H9 (cell line): Measurements from ENCODE around the gene FBXL19. TPM values are rescaled to one million over a fixed set of nuclear protein-coding genes. Genes with fewer than 3 reads are reported as not detected.

ENCODE experiments used
- DNase-seq: peaks from one replicate; pipeline ENCODE4 v3.0.0-alpha.2; 2017
- H2AFZ ChIP-seq: one replicate; pipeline ENCODE4 v1.6.1; 2013; ENCODE audit warnings: mild to moderate bottlenecking, low read length, control low read depth, moderate library complexity
- H2AK5ac ChIP-seq: 2 replicates; pipeline ENCODE4 v1.6.1; 2013; ENCODE audit warnings: low read length, control low read depth, mixed read lengths; ENCODE audit not compliant: insufficient read length
- H2BK120ac ChIP-seq: one replicate; pipeline ENCODE4 v1.6.1; 2013; ENCODE audit warnings: low read depth, mild to moderate bottlenecking, low read length, control low read depth, inconsistent platforms; ENCODE audit not compliant: poor library complexity, severe bottlenecking
- H2BK12ac ChIP-seq: 2 replicates; pipeline ENCODE4 v1.6.1; 2013; ENCODE audit warnings: low read length, control low read depth, mixed read lengths, low read depth; ENCODE audit not compliant: insufficient read length
- H2BK15ac ChIP-seq: 2 replicates; pipeline ENCODE4 v1.6.1; 2013; ENCODE audit warnings: low read depth, low read length, control low read depth
- H2BK20ac ChIP-seq: one replicate; pipeline ENCODE4 v1.6.1; 2013; ENCODE audit warnings: low read depth, mild to moderate bottlenecking, low read length, control low read depth, inconsistent platforms; ENCODE audit not compliant: poor library complexity, severe bottlenecking
- H2BK5ac ChIP-seq: 2 replicates; pipeline ENCODE4 v1.6.1; 2013; ENCODE audit warnings: low read length, control low read depth, mixed read lengths; ENCODE audit not compliant: insufficient read length
- H3K14ac ChIP-seq: 2 replicates; pipeline ENCODE4 v1.6.1; 2013; ENCODE audit warnings: low read length, control low read depth; ENCODE audit not compliant: insufficient read depth
- H3K18ac ChIP-seq: 2 replicates; pipeline ENCODE4 v1.6.1; 2013; ENCODE audit warnings: low read depth, mild to moderate bottlenecking, mixed read lengths, low read length, control low read depth; ENCODE audit not compliant: insufficient read length
- H3K23ac ChIP-seq: 2 replicates; pipeline ENCODE4 v1.6.1; 2013; ENCODE audit warnings: low read length, control low read depth, mixed read lengths, low read depth; ENCODE audit not compliant: insufficient read length
- H3K23me2 ChIP-seq: 2 replicates; pipeline ENCODE4 v1.6.1; 2013; ENCODE audit warnings: low read depth, mild to moderate bottlenecking, mixed read lengths, low read length, control low read depth; ENCODE audit not compliant: insufficient read length, poor library complexity, severe bottlenecking
- H3K27ac ChIP-seq: 2 replicates; pipeline ENCODE4 v1.5.1; 2013; ENCODE audit warnings: low read length, control low read depth, mixed read lengths, low read depth; ENCODE audit not compliant: insufficient read length
- H3K27me3 ChIP-seq: 2 replicates; pipeline ENCODE4 v1.6.1; 2013; ENCODE audit warnings: low read length, control low read depth, inconsistent platforms; ENCODE audit not compliant: insufficient read depth
- H3K4ac ChIP-seq: 2 replicates; pipeline ENCODE4 v1.6.1; 2013; ENCODE audit warnings: low read depth, mild to moderate bottlenecking, control low read depth, inconsistent platforms, low read length, moderate library complexity
- H3K4me1 ChIP-seq: 2 replicates; pipeline ENCODE4 v1.6.1; 2013; ENCODE audit warnings: low read length, control low read depth, inconsistent platforms; ENCODE audit not compliant: insufficient read depth
- H3K4me2 ChIP-seq: 2 replicates; pipeline ENCODE4 v1.6.1; 2013; ENCODE audit warnings: low read length, control low read depth, mixed read lengths; ENCODE audit not compliant: insufficient read length, insufficient read depth
- H3K56ac ChIP-seq: 2 replicates; pipeline ENCODE4 v1.6.1; 2013; ENCODE audit warnings: low read depth, mild to moderate bottlenecking, mixed read lengths, low read length, control low read depth; ENCODE audit not compliant: insufficient read length
- H3K79me1 ChIP-seq: 2 replicates; pipeline ENCODE4 v1.6.1; 2013; ENCODE audit warnings: low read depth, mild to moderate bottlenecking, moderate library complexity, low read length, control low read depth, inconsistent platforms; ENCODE audit not compliant: insufficient read depth, poor library complexity, severe bottlenecking
- H3K79me2 ChIP-seq: 2 replicates; pipeline ENCODE4 v1.6.1; 2013; ENCODE audit warnings: low read length, control low read depth, inconsistent platforms; ENCODE audit not compliant: insufficient read depth
- H3K9ac ChIP-seq: 2 replicates; pipeline ENCODE4 v1.6.1; 2013; ENCODE audit warnings: low read length, control low read depth, mixed read lengths; ENCODE audit not compliant: insufficient read length; ENCODE audit errors: extremely low read depth
- H3K9me3 ChIP-seq: one replicate; pipeline ENCODE4 v1.6.1; 2013; ENCODE audit warnings: low read depth, low read length, inconsistent platforms; ENCODE audit not compliant: control insufficient read depth
- H3T11ph ChIP-seq: one replicate; pipeline ENCODE4 v1.6.1; 2013; ENCODE audit warnings: mild to moderate bottlenecking, low read length, control low read depth, inconsistent platforms
- H4K20me1 ChIP-seq: one replicate; pipeline ENCODE4 v1.6.1; 2013; ENCODE audit not compliant: control insufficient read depth, insufficient read length, insufficient read depth
- H4K5ac ChIP-seq: 2 replicates; pipeline ENCODE4 v1.6.1; 2013; ENCODE audit warnings: low read depth, mild to moderate bottlenecking, mixed read lengths, low read length, control low read depth; ENCODE audit not compliant: insufficient read length
- H4K8ac ChIP-seq: replicated peaks from 2 replicates; pipeline ENCODE4 v1.6.1; 2013; ENCODE audit warnings: low read length, control low read depth, mixed read lengths, low read depth; ENCODE audit not compliant: insufficient read length
- H4K91ac ChIP-seq: 2 replicates; pipeline ENCODE4 v1.6.1; 2013; ENCODE audit warnings: low read depth, mild to moderate bottlenecking, moderate library complexity, mixed read lengths, low read length, control low read depth; ENCODE audit not compliant: insufficient read length
- H3K27ac Mint-ChIP-seq, 3 experiments: 2 replicates in 2 of 3; 3 replicates in 1 of 3; pipeline ENCODE4 v1.8.0; 2020 to 2021; ENCODE audit warnings: mixed read lengths in 3 of 3, mild to moderate bottlenecking in 1 of 3, moderate library complexity in 1 of 3
- H3K27me3 Mint-ChIP-seq: 2 replicates; pipeline ENCODE4 v1.8.0; 2021; ENCODE audit warnings: low read depth, mild to moderate bottlenecking, moderate library complexity, mixed read lengths
- H3K36me3 Mint-ChIP-seq, 3 experiments: 2 replicates in 2 of 3; 3 replicates in 1 of 3; pipeline ENCODE4 v1.8.0; 2020 to 2021; ENCODE audit warnings: low read depth in 3 of 3, mixed read lengths in 3 of 3; ENCODE audit not compliant: insufficient read depth in 1 of 3
- H3K4me1 Mint-ChIP-seq, 2 experiments: 2 replicates each; pipeline ENCODE4 v1.8.0; 2020; ENCODE audit warnings: mixed read lengths in 2 of 2
- H3K4me3 Mint-ChIP-seq, 2 experiments: 2 replicates in 1 of 2; 3 replicates in 1 of 2; pipeline ENCODE4 v1.8.0; 2020 to 2021; ENCODE audit warnings: mild to moderate bottlenecking in 2 of 2, mixed read lengths in 2 of 2, moderate library complexity in 1 of 2
- H3K9me3 Mint-ChIP-seq, 2 experiments: 2 replicates in 1 of 2; 3 replicates in 1 of 2; pipeline ENCODE4 v1.8.0; 2020; ENCODE audit warnings: mild to moderate bottlenecking in 2 of 2, mixed read lengths in 2 of 2, moderate library complexity in 1 of 2
- WGBS: extraction: QIAGEN DNeasy Blood & Tissue Kit; methylation state at CpG from one replicate; pipeline ENCODE4 v1.1.7; 2013; ENCODE audit warnings: missing lambda C conversion rate, low lambda C conversion rate, mixed read lengths; ENCODE audit not compliant: insufficient read length; ENCODE audit errors: extremely low coverage; 5-methylcytosine and 5-hydroxymethylcytosine counted together
- total RNA-seq: library from RNA; stranded (reverse); gene quantifications from 2 replicates; pipeline ENCODE4 v1.2.1, GENCODE V29; 2021
- TF ChIP-seq, protein P1 (sequence below): fragments of 200-600 bp; sonication (generic); conservative IDR thresholded peaks from 3 replicates; pipeline ENCODE4 v1.8.0; 2021; ENCODE audit warnings: antibody characterized with exemption, mild to moderate bottlenecking

Gene FBXL19
- total RNA-seq, 1 experiment from 2014 or later, result 66.8 TPM

DNA sequence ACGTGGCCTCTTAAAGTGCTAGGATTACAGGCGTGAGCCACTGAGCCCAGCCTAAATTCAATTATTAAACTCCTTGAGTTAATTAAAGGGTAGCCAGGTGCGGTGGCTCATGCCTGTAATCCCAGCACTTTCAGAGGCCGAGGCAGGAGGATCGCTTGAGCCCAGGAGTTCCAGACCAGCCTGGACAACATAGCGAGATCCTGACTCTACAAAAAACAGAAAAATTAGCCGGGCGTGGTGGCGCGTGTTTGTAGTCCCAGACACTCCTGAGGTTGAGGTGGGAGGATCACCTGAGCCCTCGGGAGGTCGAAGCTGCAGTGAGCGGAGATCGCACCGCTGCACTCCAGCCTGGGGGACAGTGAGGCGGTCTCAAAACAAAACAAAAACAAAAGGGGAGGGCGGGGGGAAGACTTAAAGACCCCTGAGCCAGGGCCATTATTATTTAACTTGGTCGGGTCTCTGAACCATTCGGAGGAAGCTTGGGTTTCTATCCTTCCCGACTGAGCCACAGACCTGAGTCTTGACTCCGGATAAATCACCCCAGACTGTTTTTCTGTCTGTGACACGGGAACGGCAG, 49.0 kb upstream of the FBXL19 start:
- Histone ChIP-seq H4K20me1 (no peaks in the 10 kb centered on the region), H3K27me3 (peaks cover 4% of the 10 kb centered on the region; the same call in 1 of the 2 replicates), H3K56ac (no peak overlapping the region), H3K4me2 (peak overlapping the region; percentile 91), H4K5ac (no peak overlapping the region), H4K8ac (no peak overlapping the region), H3K18ac (no peak overlapping the region), H3K79me1 (no peaks in the 10 kb centered on the region), H3K23me2 (peaks cover 15% of the 10 kb centered on the region), H3K9ac (no peak overlapping the region), H2BK15ac (no peak overlapping the region), H2BK20ac (no peak overlapping the region), H3K4ac (no peak overlapping the region), H3K79me2 (no peaks in the 10 kb centered on the region), H3T11ph (no peak overlapping the region), H4K91ac (no peak overlapping the region), H3K14ac (no peak overlapping the region; the same call in 1 of the 2 replicates), H2BK5ac (no peak overlapping the region), H2BK12ac (no peak overlapping the region), H2AK5ac (no peak overlapping the region), H3K27ac (no peak overlapping the region), H3K9me3 (no peaks in the 10 kb centered on the region), H3K23ac (no peak overlapping the region), H2AFZ (no peak overlapping the region), H3K4me1 (no peaks in the 10 kb centered on the region), H2BK120ac (no peak overlapping the region)
- peaks cover 47% of the 10 kb centered on the region for H3K27me3 Mint-ChIP-seq
- no peak overlapping the region for H3K27ac Mint-ChIP-seq
- no peaks in the 10 kb centered on the region; a peak in 1 of 5 replicates for H3K9me3 Mint-ChIP-seq
- DNase-seq, result no peak
- TF ChIP-seq, protein P1, sequence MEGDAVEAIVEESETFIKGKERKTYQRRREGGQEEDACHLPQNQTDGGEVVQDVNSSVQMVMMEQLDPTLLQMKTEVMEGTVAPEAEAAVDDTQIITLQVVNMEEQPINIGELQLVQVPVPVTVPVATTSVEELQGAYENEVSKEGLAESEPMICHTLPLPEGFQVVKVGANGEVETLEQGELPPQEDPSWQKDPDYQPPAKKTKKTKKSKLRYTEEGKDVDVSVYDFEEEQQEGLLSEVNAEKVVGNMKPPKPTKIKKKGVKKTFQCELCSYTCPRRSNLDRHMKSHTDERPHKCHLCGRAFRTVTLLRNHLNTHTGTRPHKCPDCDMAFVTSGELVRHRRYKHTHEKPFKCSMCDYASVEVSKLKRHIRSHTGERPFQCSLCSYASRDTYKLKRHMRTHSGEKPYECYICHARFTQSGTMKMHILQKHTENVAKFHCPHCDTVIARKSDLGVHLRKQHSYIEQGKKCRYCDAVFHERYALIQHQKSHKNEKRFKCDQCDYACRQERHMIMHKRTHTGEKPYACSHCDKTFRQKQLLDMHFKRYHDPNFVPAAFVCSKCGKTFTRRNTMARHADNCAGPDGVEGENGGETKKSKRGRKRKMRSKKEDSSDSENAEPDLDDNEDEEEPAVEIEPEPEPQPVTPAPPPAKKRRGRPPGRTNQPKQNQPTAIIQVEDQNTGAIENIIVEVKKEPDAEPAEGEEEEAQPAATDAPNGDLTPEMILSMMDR, result no peak
- H3K4me1 Mint-ChIP-seq, result peaks cover 13 to 18% of the 10 kb centered on the region in 2 experiments
- peak overlapping the region; percentile 88 to 98 for H3K4me3 Mint-ChIP-seq
- no CpG with 5 or more reads among the region's 23 CpGs for WGBS
- peaks cover 2 to 11% (median 8%) of the 10 kb centered on the region in 3 experiments; a peak in 6 of 7 replicates for H3K36me3 Mint-ChIP-seq
